Measurements from ENCODE around the gene PDZD4.

The PDZD4 gene

GRCh38 chrX:153829549-153829798 lies 870 bp downstream of the PDZD4 start:
- H3K79me1 ChIP-seq (ENCODE audit: low read length) = no peaks in the 10 kb centered on the region
- peak overlapping the region; percentile 71 for H3K9ac ChIP-seq (ENCODE audit: low read length)
- no peak overlapping the region for H3K23ac ChIP-seq (ENCODE audit: low read length)
- peak overlapping the region; percentile 79 for H3K56ac ChIP-seq (ENCODE audit: low read length)
- no peak overlapping the region for H4K8ac ChIP-seq (ENCODE audit: low read depth, low read length)
- no peak overlapping the region for H2AK5ac ChIP-seq (ENCODE audit: low read length)
- H3K18ac ChIP-seq (ENCODE audit: low read length) = peak overlapping the region; percentile 25
- no CpG with 5 or more reads among the region's 27 CpGs for WGBS (ENCODE audit: extremely low coverage, insufficient coverage, low lambda C conversion rate)
- no peak overlapping the region for H2BK15ac ChIP-seq (replicated peaks; ENCODE audit: low read depth)
- no peak for DNase-seq
- peaks cover 2% of the 10 kb centered on the region for H3K4me1 ChIP-seq (ENCODE audit: control insufficient read depth, low read depth, low read length)
- H2BK5ac ChIP-seq (ENCODE audit: low read length) = no peak overlapping the region
- no peak overlapping the region for H2BK120ac ChIP-seq (ENCODE audit: low read depth, low read length)
- H3K36me3 ChIP-seq (ENCODE audit: control insufficient read depth, insufficient read depth, low read length) = no peaks in the 10 kb centered on the region
- H3K27ac ChIP-seq (ENCODE audit: low read depth, low read length) = no peak overlapping the region
- no peak overlapping the region for H4K5ac ChIP-seq (ENCODE audit: low read length)
- peaks cover 15% of the 10 kb centered on the region for H3K79me2 ChIP-seq (ENCODE audit: control insufficient read depth, insufficient read depth, low read length)
- peak overlapping the region; percentile 49 for H3K4ac ChIP-seq (ENCODE audit: low read depth, low read length)
- peak overlapping the region; percentile 70 for H3K4me2 ChIP-seq (ENCODE audit: low read length)
- H3K27me3 ChIP-seq (ENCODE audit: insufficient read depth, low read length, poor library complexity) = no peaks in the 10 kb centered on the region
- H3K4me3 ChIP-seq (ENCODE audit: low read length) = peak overlapping the region; percentile 64

- Histone ChIP-seq H2AK5ac (ENCODE audit: low read length) (no peak overlapping the region), H3K4ac (ENCODE audit: low read depth, low read length) (peak overlapping the region; percentile 49), H3K36me3 (ENCODE audit: control insufficient read depth, insufficient read depth, low read length) (no peaks in the 10 kb centered on the region), H3K27ac (ENCODE audit: low read depth, low read length) (no peak overlapping the region), H3K9ac (ENCODE audit: low read length) (peak overlapping the region; percentile 71), H3K79me1 (ENCODE audit: low read length) (no peaks in the 10 kb centered on the region), H3K79me2 (ENCODE audit: control insufficient read depth, insufficient read depth, low read length) (peaks cover 20% of the 10 kb centered on the region), H2BK120ac (ENCODE audit: low read depth, low read length) (no peak overlapping the region), H3K56ac (ENCODE audit: low read length) (peak overlapping the region; percentile 79), H3K4me3 (ENCODE audit: low read length) (peak overlapping the region; percentile 64), H3K18ac (ENCODE audit: low read length) (peak overlapping the region; percentile 25), H3K27me3 (ENCODE audit: insufficient read depth, low read length, poor library complexity) (no peaks in the 10 kb centered on the region), H3K4me1 (ENCODE audit: control insufficient read depth, low read depth, low read length) (peaks cover 2% of the 10 kb centered on the region), H3K23ac (ENCODE audit: low read length) (no peak overlapping the region), H4K8ac (ENCODE audit: low read depth, low read length) (no peak overlapping the region), H2BK15ac (replicated peaks; ENCODE audit: low read depth) (no peak overlapping the region), H3K4me2 (ENCODE audit: low read length) (peak overlapping the region; percentile 70), H2BK5ac (ENCODE audit: low read length) (no peak overlapping the region), H4K5ac (ENCODE audit: low read length) (no peak overlapping the region)
- peak; percentile 85 for DNase-seq
- no CpG with 5 or more reads among the region's 50 CpGs for WGBS (ENCODE audit: extremely low coverage, insufficient coverage, low lambda C conversion rate)
Observed at GRCh38 chrX:153828723-153829548, 1.4 kb downstream of the PDZD4 start.

GRCh38 chrX:153828308-153828707 lies 2.0 kb downstream of the PDZD4 start:
- H2BK120ac ChIP-seq (ENCODE audit: low read depth, low read length) = no peak overlapping the region
- H3K18ac ChIP-seq (ENCODE audit: low read length) = no peak overlapping the region
- WGBS (ENCODE audit: extremely low coverage, insufficient coverage, low lambda C conversion rate) = no CpG with 5 or more reads among the region's 17 CpGs
- no peak overlapping the region for H4K8ac ChIP-seq (ENCODE audit: low read depth, low read length)
- peaks cover 23% of the 10 kb centered on the region for H3K79me2 ChIP-seq (ENCODE audit: control insufficient read depth, insufficient read depth, low read length)
- no peaks in the 10 kb centered on the region for H3K27me3 ChIP-seq (ENCODE audit: insufficient read depth, low read length, poor library complexity)
- no peak overlapping the region for H3K4me3 ChIP-seq (ENCODE audit: low read length)
- H3K4me1 ChIP-seq (ENCODE audit: control insufficient read depth, low read depth, low read length) = peaks cover 2% of the 10 kb centered on the region
- H3K79me1 ChIP-seq (ENCODE audit: low read length) = no peaks in the 10 kb centered on the region
- no peaks in the 10 kb centered on the region for H3K36me3 ChIP-seq (ENCODE audit: control insufficient read depth, insufficient read depth, low read length)
- no peak overlapping the region for H4K5ac ChIP-seq (ENCODE audit: low read length)
- peak overlapping the region; percentile 14 for H3K9ac ChIP-seq (ENCODE audit: low read length)
- no peak overlapping the region for H3K27ac ChIP-seq (ENCODE audit: low read depth, low read length)
- H2BK15ac ChIP-seq (replicated peaks; ENCODE audit: low read depth) = no peak overlapping the region
- H2AK5ac ChIP-seq (ENCODE audit: low read length) = no peak overlapping the region
- H2BK5ac ChIP-seq (ENCODE audit: low read length) = no peak overlapping the region
- H3K4me2 ChIP-seq (ENCODE audit: low read length) = peak overlapping the region; percentile 5
- peak; percentile 40 for DNase-seq
- no peak overlapping the region for H3K23ac ChIP-seq (ENCODE audit: low read length)
- no peak overlapping the region for H3K4ac ChIP-seq (ENCODE audit: low read depth, low read length)
- H3K56ac ChIP-seq (ENCODE audit: low read length) = peak overlapping the region; percentile 49

GRCh38 chrX:153827903-153828302 lies 2.4 kb downstream of the PDZD4 start:
- WGBS (ENCODE audit: extremely low coverage, insufficient coverage, low lambda C conversion rate) = no CpG with 5 or more reads among the region's 9 CpGs
- Histone ChIP-seq H2AK5ac (ENCODE audit: low read length) (no peak overlapping the region), H3K4me2 (ENCODE audit: low read length) (no peak overlapping the region), H4K8ac (ENCODE audit: low read depth, low read length) (no peak overlapping the region), H3K36me3 (ENCODE audit: control insufficient read depth, insufficient read depth, low read length) (no peaks in the 10 kb centered on the region), H3K79me2 (ENCODE audit: control insufficient read depth, insufficient read depth, low read length) (peaks cover 23% of the 10 kb centered on the region), H3K27ac (ENCODE audit: low read depth, low read length) (no peak overlapping the region), H3K4me1 (ENCODE audit: control insufficient read depth, low read depth, low read length) (peaks cover 2% of the 10 kb centered on the region), H3K18ac (ENCODE audit: low read length) (no peak overlapping the region), H3K56ac (ENCODE audit: low read length) (peak overlapping the region; percentile 42), H3K27me3 (ENCODE audit: insufficient read depth, low read length, poor library complexity) (no peaks in the 10 kb centered on the region), H4K5ac (ENCODE audit: low read length) (no peak overlapping the region), H3K79me1 (ENCODE audit: low read length) (no peaks in the 10 kb centered on the region), H2BK15ac (replicated peaks; ENCODE audit: low read depth) (no peak overlapping the region), H3K23ac (ENCODE audit: low read length) (no peak overlapping the region), H2BK5ac (ENCODE audit: low read length) (no peak overlapping the region), H2BK120ac (ENCODE audit: low read depth, low read length) (no peak overlapping the region), H3K4me3 (ENCODE audit: low read length) (no peak overlapping the region), H3K9ac (ENCODE audit: low read length) (no peak overlapping the region), H3K4ac (ENCODE audit: low read depth, low read length) (no peak overlapping the region)
- DNase-seq = no peak

GRCh38 chrX:153827016-153827415 lies 3.3 kb downstream of the PDZD4 start:
- no peak overlapping the region for H3K4ac ChIP-seq (ENCODE audit: low read depth, low read length)
- no peak overlapping the region for H2AK5ac ChIP-seq (ENCODE audit: low read length)
- H2BK15ac ChIP-seq (replicated peaks; ENCODE audit: low read depth) = no peak overlapping the region
- H4K5ac ChIP-seq (ENCODE audit: low read length) = no peak overlapping the region
- H2BK5ac ChIP-seq (ENCODE audit: low read length) = no peak overlapping the region
- DNase-seq = peak; percentile 23
- no peaks in the 10 kb centered on the region for H3K79me1 ChIP-seq (ENCODE audit: low read length)
- no peak overlapping the region for H3K18ac ChIP-seq (ENCODE audit: low read length)
- no peak overlapping the region for H3K4me3 ChIP-seq (ENCODE audit: low read length)
- H3K27me3 ChIP-seq (ENCODE audit: insufficient read depth, low read length, poor library complexity) = no peaks in the 10 kb centered on the region
- H3K56ac ChIP-seq (ENCODE audit: low read length) = no peak overlapping the region
- H2BK120ac ChIP-seq (ENCODE audit: low read depth, low read length) = no peak overlapping the region
- no peaks in the 10 kb centered on the region for H3K36me3 ChIP-seq (ENCODE audit: control insufficient read depth, insufficient read depth, low read length)
- no peak overlapping the region for H4K8ac ChIP-seq (ENCODE audit: low read depth, low read length)
- no peak overlapping the region for H3K23ac ChIP-seq (ENCODE audit: low read length)
- H3K79me2 ChIP-seq (ENCODE audit: control insufficient read depth, insufficient read depth, low read length) = peaks cover 23% of the 10 kb centered on the region
- no peak overlapping the region for H3K9ac ChIP-seq (ENCODE audit: low read length)
- H3K27ac ChIP-seq (ENCODE audit: low read depth, low read length) = no peak overlapping the region
- no CpG with 5 or more reads among the region's 3 CpGs for WGBS (ENCODE audit: extremely low coverage, insufficient coverage, low lambda C conversion rate)
- peaks cover 2% of the 10 kb centered on the region for H3K4me1 ChIP-seq (ENCODE audit: control insufficient read depth, low read depth, low read length)
- no peak overlapping the region for H3K4me2 ChIP-seq (ENCODE audit: low read length)

- no peak overlapping the region for H4K5ac ChIP-seq (ENCODE audit: low read length)
- H3K4ac ChIP-seq (ENCODE audit: low read depth, low read length) = no peak overlapping the region
- no CpG with 5 or more reads among the region's 8 CpGs for WGBS (ENCODE audit: extremely low coverage, insufficient coverage, low lambda C conversion rate)
- no peak overlapping the region for H2BK120ac ChIP-seq (ENCODE audit: low read depth, low read length)
- H3K36me3 ChIP-seq (ENCODE audit: control insufficient read depth, insufficient read depth, low read length) = no peaks in the 10 kb centered on the region
- no peak overlapping the region for H3K23ac ChIP-seq (ENCODE audit: low read length)
- no peak overlapping the region for H3K4me2 ChIP-seq (ENCODE audit: low read length)
- DNase-seq = no peak
- H3K79me1 ChIP-seq (ENCODE audit: low read length) = no peaks in the 10 kb centered on the region
- no peak overlapping the region for H4K8ac ChIP-seq (ENCODE audit: low read depth, low read length)
- peaks cover 2% of the 10 kb centered on the region for H3K4me1 ChIP-seq (ENCODE audit: control insufficient read depth, low read depth, low read length)
- no peak overlapping the region for H3K9ac ChIP-seq (ENCODE audit: low read length)
- H3K79me2 ChIP-seq (ENCODE audit: control insufficient read depth, insufficient read depth, low read length) = peaks cover 25% of the 10 kb centered on the region
- H3K4me3 ChIP-seq (ENCODE audit: low read length) = no peak overlapping the region
- H3K27me3 ChIP-seq (ENCODE audit: insufficient read depth, low read length, poor library complexity) = no peaks in the 10 kb centered on the region
- H2BK5ac ChIP-seq (ENCODE audit: low read length) = no peak overlapping the region
- H2BK15ac ChIP-seq (replicated peaks; ENCODE audit: low read depth) = no peak overlapping the region
- H3K27ac ChIP-seq (ENCODE audit: low read depth, low read length) = no peak overlapping the region
- H3K56ac ChIP-seq (ENCODE audit: low read length) = peak overlapping the region; percentile 15
- no peak overlapping the region for H2AK5ac ChIP-seq (ENCODE audit: low read length)
- H3K18ac ChIP-seq (ENCODE audit: low read length) = no peak overlapping the region
Observed at GRCh38 chrX:153825042-153825441, 5.3 kb downstream of the PDZD4 start.
